Activated CD4-positive, alpha-beta memory T cell treated with anti-CD3 and anti-CD28 coated beads for 36 hours (primary cell): ENCODE results near the gene SCAND1. TPM values are rescaled to one million over a fixed set of nuclear protein-coding genes. Genes with fewer than 3 reads are reported as not detected.

Experiments used
- CTCF ChIA-PET: fragments of 350-600 bp; sonication (Branson Sonifier 250); formaldehyde crosslinking; loops from one replicate; lab custom pipeline; 2021; ENCODE audit warnings: antibody characterized with exemption, inconsistent platforms; lab: Charles Lee
- POLR2A ChIA-PET: fragments of 350-600 bp; sonication (Branson Sonifier 250); formaldehyde crosslinking; loops from one replicate; lab custom pipeline; 2021; ENCODE audit warnings: antibody characterized with exemption; lab: Charles Lee
- DNase-seq: peaks from one replicate; pipeline ENCODE4 v3.0.0-alpha.2; 2020
- H3K27ac Mint-ChIP-seq: one replicate; pipeline ENCODE4 v1.8.0; 2021; ENCODE audit warnings: mixed read lengths
- H3K27me3 Mint-ChIP-seq: one replicate; pipeline ENCODE4 v1.8.0; 2021; ENCODE audit warnings: mixed read lengths
- H3K36me3 Mint-ChIP-seq: one replicate; pipeline ENCODE4 v1.8.0; 2021; ENCODE audit warnings: mixed read lengths
- H3K4me1 Mint-ChIP-seq: one replicate; pipeline ENCODE4 v1.8.0; 2021; ENCODE audit warnings: low read depth, mixed read lengths
- H3K4me3 Mint-ChIP-seq: one replicate; pipeline ENCODE4 v1.8.0; 2021; ENCODE audit warnings: mild to moderate bottlenecking, mixed read lengths
- H3K9me3 Mint-ChIP-seq: one replicate; pipeline ENCODE4 v1.8.0; 2021; ENCODE audit warnings: mixed read lengths
- intact Hi-C: fragments of 100-400 bp; cut with micrococcal nuclease; formaldehyde crosslinking; loops from one replicate; pipeline ENCODE4 v1.15.1; 2023
- total RNA-seq, 2 experiments: library from RNA; stranded (reverse); gene quantifications; one replicate each; pipeline ENCODE4 v1.2.3, GENCODE V29; 2021

SCAND1 gene
- total RNA-seq, 2 experiments from 2014 or later, result 45.4 to 51.3 TPM

GRCh38 chr20:35903843-35904242, 50.5 kb downstream of the SCAND1 start:
- Mint-ChIP-seq H3K36me3 (peaks cover 13% of the 10 kb centered on the region), H3K9me3 (no peaks in the 10 kb centered on the region), H3K27me3 (no peaks in the 10 kb centered on the region), H3K27ac (no peak overlapping the region), H3K4me3 (no peak overlapping the region), H3K4me1 (peaks cover 14% of the 10 kb centered on the region)
- POLR2A ChIA-PET, result no interaction called here
- DNase-seq, result no peak
- intact Hi-C loops, result no loop called here
- CTCF ChIA-PET, result no interaction called here

Other genes with a start within 250 kb of the SCAND1 start
- gene RBM39, start 212.2 kb downstream of the SCAND1 start, total RNA-seq, result 100 to 1,000 TPM; 243 to 259 TPM
- 10 to 100 TPM; 49.1 to 50.5 TPM for gene PHF20, start 182.5 kb downstream of the SCAND1 start, total RNA-seq
- gene CNBD2, start 14.1 kb upstream of the SCAND1 start, total RNA-seq, result 1 to 10 TPM; 4.0 to 4.2 TPM
- under 1 TPM; 0.36 to 0.88 TPM for gene EPB41L1, start 200.2 kb upstream of the SCAND1 start, total RNA-seq